ENCODE measurements around the gene CD300C.
"Not testable (repeated sequence)": the region's sequence is repeated elsewhere in the genome, so short reads cannot be mapped to it uniquely, and the experiment has no call there.

Gene CD300C

DNA sequence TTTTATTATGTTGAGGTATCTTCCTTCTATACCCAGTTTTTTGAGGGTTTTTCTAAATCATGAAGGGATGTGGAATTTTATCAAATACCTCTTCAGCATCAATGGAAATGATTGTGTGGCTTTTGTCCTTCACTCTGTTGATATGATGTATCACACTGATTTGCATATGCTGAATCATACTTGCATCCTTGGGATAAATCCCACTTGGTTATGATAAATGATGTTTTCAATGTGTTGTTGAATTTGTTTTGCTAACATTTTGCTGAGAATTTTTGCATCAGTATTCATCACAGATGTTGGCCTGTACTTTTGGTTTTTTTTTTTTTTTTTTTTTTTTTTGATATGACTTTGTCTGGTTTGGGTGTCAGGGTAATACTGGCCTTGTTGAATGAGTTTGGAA lies 37.8 kb downstream of the CD300C start:
- no peak for DNase-seq

GRCh38 chr17:74503949-74504348 lies 42.0 kb downstream of the CD300C start:
- DNase-seq: not testable (repeated sequence)

DNA sequence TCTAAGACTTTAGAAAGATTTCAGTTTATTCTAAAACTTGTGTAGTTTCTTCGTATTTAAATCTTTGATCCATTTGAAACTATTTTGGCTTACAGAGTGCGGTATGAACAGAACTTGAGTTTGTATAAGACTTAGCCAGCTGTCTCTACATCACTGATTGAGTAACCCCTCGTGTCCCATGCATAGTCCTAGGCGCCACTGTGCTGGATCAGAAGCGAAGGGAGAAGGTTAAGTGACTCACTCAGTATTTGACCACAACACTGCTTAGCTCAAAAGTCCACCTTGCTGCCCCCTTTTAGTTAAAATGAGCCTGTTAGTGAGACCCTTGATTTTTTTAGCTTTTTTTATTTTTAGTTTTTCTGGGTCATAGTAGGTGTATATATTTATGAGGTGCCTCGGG lies 43.1 kb downstream of the CD300C start:
- DNase-seq: no peak

GRCh38 chr17:74499992-74500391 lies 45.9 kb downstream of the CD300C start:
- no peak for DNase-seq

DNA sequence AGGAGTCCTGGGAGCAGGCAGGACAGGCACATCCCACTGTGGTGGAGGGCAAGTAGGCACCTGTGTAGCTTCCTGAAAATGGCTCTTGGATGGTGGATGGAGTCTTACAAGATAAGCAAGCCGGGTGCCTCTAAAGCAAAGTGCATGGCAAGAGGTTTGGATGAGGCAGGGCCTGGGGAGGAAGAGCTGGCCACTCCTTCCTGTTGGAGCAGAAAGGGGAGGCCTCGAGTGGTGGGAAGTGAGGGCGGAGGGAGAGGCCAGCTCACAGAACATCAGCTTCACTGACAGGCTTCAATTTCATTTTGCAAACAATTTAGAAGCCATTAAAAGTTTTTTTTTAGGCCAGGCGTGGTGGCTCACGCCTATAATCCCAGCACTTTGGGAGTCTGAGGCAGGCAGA lies 48.4 kb downstream of the CD300C start:
- no peak for DNase-seq

- peak; percentile 70 for DNase-seq
Observed at GRCh38 chr17:74493331-74493833, 52.5 kb downstream of the CD300C start.

DNA sequence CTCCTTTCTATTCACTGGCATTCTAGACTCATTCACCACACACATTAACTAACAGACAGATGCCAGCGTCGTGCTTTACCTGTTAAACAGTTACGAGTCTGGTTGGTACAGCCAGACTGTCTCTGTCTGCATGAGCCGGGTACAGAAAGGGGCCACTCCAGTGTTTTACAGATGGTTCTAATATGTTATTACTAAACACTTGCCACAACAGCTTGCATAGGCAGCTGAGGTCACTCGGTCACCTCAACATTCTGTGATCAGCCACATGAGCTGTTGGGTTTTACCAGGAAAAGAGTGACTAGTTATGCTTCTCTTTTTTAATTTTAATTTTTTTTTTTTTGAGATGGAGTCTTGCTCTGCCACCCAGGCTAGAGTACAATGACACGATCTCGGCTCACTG lies 54.3 kb downstream of the CD300C start:
- DNase-seq: no peak
